ENCODE measurements around the gene OR8B8.
A peak's percentile ranks its signal among the peaks of the same experiment; 100 is the strongest.
"Not testable (repeated sequence)": the region's sequence is repeated elsewhere in the genome, so short reads cannot be mapped to it uniquely, and the experiment has no call there.

The OR8B8 gene

GRCh38 chr11:124441519-124441918, 4.0 kb downstream of the OR8B8 start:
- no peak for DNase-seq (ENCODE audit: low read depth)

GRCh38 chr11:124441081-124441480, 4.4 kb downstream of the OR8B8 start:
- DNase-seq (ENCODE audit: low read depth) = no peak

GRCh38 chr11:124440608-124441007, 4.9 kb downstream of the OR8B8 start:
- DNase-seq (ENCODE audit: low read depth) = no peak

GRCh38 chr11:124434699-124435098, 10.8 kb downstream of the OR8B8 start:
- no peak for DNase-seq (ENCODE audit: low read depth)

GRCh38 chr11:124429599-124429998, 15.9 kb downstream of the OR8B8 start:
- DNase-seq (ENCODE audit: low read depth) = no peak

GRCh38 chr11:124424384-124424921, 21.0 kb downstream of the OR8B8 start, which contains the start of gene OR8B4:
Gene OR8B4 (minus strand): TSS chr11:124424871. CDS start chr11:124424871, 0 bp downstream.
- DNase-seq (ENCODE audit: low read depth) = no peak

- no peak for DNase-seq (ENCODE audit: low read depth)
Measured at GRCh38 chr11:124421043-124421442, 24.5 kb downstream of the OR8B8 start.

GRCh38 chr11:124415356-124415923, 30.1 kb downstream of the OR8B8 start:
- no peak for DNase-seq (ENCODE audit: low read depth)

- DNase-seq (ENCODE audit: low read depth) = no peak
Measured at GRCh38 chr11:124409906-124410305, 35.6 kb downstream of the OR8B8 start.

GRCh38 chr11:124405581-124405980, 39.9 kb downstream of the OR8B8 start:
- no peak for DNase-seq (ENCODE audit: low read depth)

GRCh38 chr11:124403186-124403585, 42.3 kb downstream of the OR8B8 start:
- DNase-seq (ENCODE audit: low read depth) = not testable (repeated sequence)

GRCh38 chr11:124402326-124402922, 43.1 kb downstream of the OR8B8 start:
- peak; percentile 1 for DNase-seq (ENCODE audit: low read depth)

GRCh38 chr11:124398924-124399323, 46.6 kb downstream of the OR8B8 start, which contains the start of gene OR8B3:
Gene OR8B3 (minus strand): TSS chr11:124399024. CDS start chr11:124397351, 1,673 bp downstream.
- DNase-seq (ENCODE audit: low read depth) = no peak

- not testable (repeated sequence) for DNase-seq (ENCODE audit: low read depth)
Measured at GRCh38 chr11:124396847-124397246, 48.6 kb downstream of the OR8B8 start.

GRCh38 chr11:124394408-124394807, 51.1 kb downstream of the OR8B8 start:
- DNase-seq (ENCODE audit: low read depth) = no peak
